ENCODE measurements around the gene ACTN2. TPM values are rescaled to one million over a fixed set of nuclear protein-coding genes. Genes with fewer than 3 reads are reported as not detected.

ACTN2 gene
- total RNA-seq, 1 experiment from 2014 or later, result 0.49 TPM

DNA sequence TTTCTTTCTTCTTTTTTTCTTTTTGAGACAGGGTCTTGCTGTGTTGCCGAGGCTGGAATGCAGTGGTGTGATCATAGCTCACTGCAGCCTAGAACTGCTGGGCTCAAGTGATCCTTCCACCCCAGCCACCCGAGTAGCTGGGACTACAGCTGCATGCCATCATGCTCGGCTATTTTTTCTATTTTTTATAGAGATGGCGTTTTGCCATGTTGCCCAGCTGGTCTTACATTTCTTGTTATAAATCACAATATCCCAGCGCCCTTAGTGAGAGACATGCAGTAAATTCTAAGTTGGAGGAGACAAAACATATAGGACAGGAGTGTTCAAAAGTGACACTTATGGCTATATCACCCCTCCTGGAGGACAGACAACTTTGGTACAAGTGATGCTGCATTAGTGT lies 31.3 kb upstream of the ACTN2 start:
- in situ Hi-C loops (cut with HindIII; ENCODE audit: low pct_unique_long_range_greater_than_20kb, low sequenced_read_pairs) (no loop called here), intact Hi-C loops (cut with micrococcal nuclease; ENCODE audit: unreplicated experiment) (no loop called here)
- BruUV-seq (replicated peaks), result no TSS peak
- Histone ChIP-seq H3K4me3 (ENCODE audit: low read depth in 2 of 2, low read length in 2 of 2) (no peak overlapping the region), H3K27me3 (ENCODE audit: control insufficient read depth, insufficient read depth, low read length) (no peaks in the 10 kb centered on the region), H3K9me3 (ENCODE audit: control insufficient read depth, insufficient read depth, low read depth, low read length) (no peaks in the 10 kb centered on the region), H3K36me3 (ENCODE audit: control insufficient read depth, insufficient read depth, low read length) (no peaks in the 10 kb centered on the region), H3K27ac (ENCODE audit: low read length) (no peak overlapping the region), H3K4me1 (ENCODE audit: control insufficient read depth, insufficient read depth, low read length) (no peaks in the 10 kb centered on the region)
- ATAC-seq (no peak), DNase-seq (ENCODE audit: low read depth, low spot score) (no peak)
- POLR2A ChIA-PET, result no interaction called here
- no peak for TF ChIP-seq SIN3A (IDR thresholded peaks at IDR 0.05; ENCODE audit: borderline replicate concordance, insufficient read depth, low read depth, low read length)
- TF ChIP-seq TCF7L2 (IDR thresholded peaks at IDR 0.05; ENCODE audit: low read depth, low read length), result no peak
- TF ChIP-seq POLR2AphosphoS5 (IDR thresholded peaks at IDR 0.05; ENCODE audit: low read depth, low read length), result no peak
- CTCF ChIA-PET, result no interaction called here

DNA sequence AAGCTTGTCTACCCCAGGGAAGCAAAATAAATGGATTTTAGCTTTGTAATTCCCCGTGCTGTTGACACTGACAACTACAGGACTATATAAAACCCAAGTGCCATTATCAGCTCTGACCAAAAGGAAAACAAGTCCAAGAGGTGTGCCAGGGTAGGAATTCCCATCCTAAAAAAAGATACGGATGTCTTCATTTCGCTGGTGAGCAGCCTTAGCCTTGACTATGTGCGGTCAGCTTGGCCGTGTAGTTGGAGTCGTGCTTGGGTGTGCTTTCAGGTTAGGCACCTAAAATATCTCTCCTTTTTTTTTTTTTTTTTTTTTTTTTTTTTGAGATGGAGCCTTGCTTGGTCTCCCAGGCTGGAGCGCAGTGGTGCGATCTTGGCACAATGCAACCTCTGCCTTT lies 28.9 kb upstream of the ACTN2 start:
- no peak for ATAC-seq

More for the DNA sequence above, 28.9 kb upstream of the ACTN2 start:
- POLR2A ChIA-PET, result no interaction called here
- CTCF ChIA-PET, result no interaction called here
- DNase-seq (ENCODE audit: low read depth, low spot score), result no peak
- no peak overlapping the region for H3K4me3 ChIP-seq (ENCODE audit: low read depth in 2 of 2, low read length in 2 of 2)
- H3K9me3 ChIP-seq (ENCODE audit: control insufficient read depth, insufficient read depth, low read depth, low read length), result no peaks in the 10 kb centered on the region
- no peak overlapping the region for H3K27ac ChIP-seq (ENCODE audit: low read length)
- intact Hi-C loops (cut with micrococcal nuclease; ENCODE audit: unreplicated experiment) (no loop called here), in situ Hi-C loops (cut with HindIII; ENCODE audit: low pct_unique_long_range_greater_than_20kb, low sequenced_read_pairs) (no loop called here)
- no TSS peak for BruUV-seq (replicated peaks)
- TF ChIP-seq TCF7L2 (IDR thresholded peaks at IDR 0.05; ENCODE audit: low read depth, low read length) (no peak), SIN3A (IDR thresholded peaks at IDR 0.05; ENCODE audit: borderline replicate concordance, insufficient read depth, low read depth, low read length) (no peak), POLR2AphosphoS5 (IDR thresholded peaks at IDR 0.05; ENCODE audit: low read depth, low read length) (no peak)
- TF ChIP-seq, protein P1, sequence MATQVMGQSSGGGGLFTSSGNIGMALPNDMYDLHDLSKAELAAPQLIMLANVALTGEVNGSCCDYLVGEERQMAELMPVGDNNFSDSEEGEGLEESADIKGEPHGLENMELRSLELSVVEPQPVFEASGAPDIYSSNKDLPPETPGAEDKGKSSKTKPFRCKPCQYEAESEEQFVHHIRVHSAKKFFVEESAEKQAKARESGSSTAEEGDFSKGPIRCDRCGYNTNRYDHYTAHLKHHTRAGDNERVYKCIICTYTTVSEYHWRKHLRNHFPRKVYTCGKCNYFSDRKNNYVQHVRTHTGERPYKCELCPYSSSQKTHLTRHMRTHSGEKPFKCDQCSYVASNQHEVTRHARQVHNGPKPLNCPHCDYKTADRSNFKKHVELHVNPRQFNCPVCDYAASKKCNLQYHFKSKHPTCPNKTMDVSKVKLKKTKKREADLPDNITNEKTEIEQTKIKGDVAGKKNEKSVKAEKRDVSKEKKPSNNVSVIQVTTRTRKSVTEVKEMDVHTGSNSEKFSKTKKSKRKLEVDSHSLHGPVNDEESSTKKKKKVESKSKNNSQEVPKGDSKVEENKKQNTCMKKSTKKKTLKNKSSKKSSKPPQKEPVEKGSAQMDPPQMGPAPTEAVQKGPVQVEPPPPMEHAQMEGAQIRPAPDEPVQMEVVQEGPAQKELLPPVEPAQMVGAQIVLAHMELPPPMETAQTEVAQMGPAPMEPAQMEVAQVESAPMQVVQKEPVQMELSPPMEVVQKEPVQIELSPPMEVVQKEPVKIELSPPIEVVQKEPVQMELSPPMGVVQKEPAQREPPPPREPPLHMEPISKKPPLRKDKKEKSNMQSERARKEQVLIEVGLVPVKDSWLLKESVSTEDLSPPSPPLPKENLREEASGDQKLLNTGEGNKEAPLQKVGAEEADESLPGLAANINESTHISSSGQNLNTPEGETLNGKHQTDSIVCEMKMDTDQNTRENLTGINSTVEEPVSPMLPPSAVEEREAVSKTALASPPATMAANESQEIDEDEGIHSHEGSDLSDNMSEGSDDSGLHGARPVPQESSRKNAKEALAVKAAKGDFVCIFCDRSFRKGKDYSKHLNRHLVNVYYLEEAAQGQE (IDR thresholded peaks at IDR 0.05; ENCODE audit: insufficient read depth in 1 of 2, low read depth in 2 of 2, low read length in 1 of 2), result no peak
- TF ChIP-seq, protein P2, sequence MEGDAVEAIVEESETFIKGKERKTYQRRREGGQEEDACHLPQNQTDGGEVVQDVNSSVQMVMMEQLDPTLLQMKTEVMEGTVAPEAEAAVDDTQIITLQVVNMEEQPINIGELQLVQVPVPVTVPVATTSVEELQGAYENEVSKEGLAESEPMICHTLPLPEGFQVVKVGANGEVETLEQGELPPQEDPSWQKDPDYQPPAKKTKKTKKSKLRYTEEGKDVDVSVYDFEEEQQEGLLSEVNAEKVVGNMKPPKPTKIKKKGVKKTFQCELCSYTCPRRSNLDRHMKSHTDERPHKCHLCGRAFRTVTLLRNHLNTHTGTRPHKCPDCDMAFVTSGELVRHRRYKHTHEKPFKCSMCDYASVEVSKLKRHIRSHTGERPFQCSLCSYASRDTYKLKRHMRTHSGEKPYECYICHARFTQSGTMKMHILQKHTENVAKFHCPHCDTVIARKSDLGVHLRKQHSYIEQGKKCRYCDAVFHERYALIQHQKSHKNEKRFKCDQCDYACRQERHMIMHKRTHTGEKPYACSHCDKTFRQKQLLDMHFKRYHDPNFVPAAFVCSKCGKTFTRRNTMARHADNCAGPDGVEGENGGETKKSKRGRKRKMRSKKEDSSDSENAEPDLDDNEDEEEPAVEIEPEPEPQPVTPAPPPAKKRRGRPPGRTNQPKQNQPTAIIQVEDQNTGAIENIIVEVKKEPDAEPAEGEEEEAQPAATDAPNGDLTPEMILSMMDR (IDR thresholded peaks at IDR 0.05), result no peak
- no peaks in the 10 kb centered on the region for H3K36me3 ChIP-seq (ENCODE audit: control insufficient read depth, insufficient read depth, low read length)
- H3K4me1 ChIP-seq (ENCODE audit: control insufficient read depth, insufficient read depth, low read length), result no peaks in the 10 kb centered on the region
- H3K27me3 ChIP-seq (ENCODE audit: control insufficient read depth, insufficient read depth, low read length), result no peaks in the 10 kb centered on the region
